GM19397 (cell line): ENCODE data around the gene CENPH.
"Not testable (repeated sequence)": the region's sequence is repeated elsewhere in the genome, so short reads cannot be mapped to it uniquely, and the experiment has no call there.

Experiments
- ATAC-seq: cut with Tn5 transposase; IDR thresholded peaks from one replicate; pipeline ENCODE4 v1.9.1; 2021; ENCODE audit warnings: mild to moderate bottlenecking, moderate library complexity; ENCODE audit not compliant: unreplicated experiment

Gene CENPH

GRCh38 chr5:69206528-69207190, 17.3 kb downstream of the CENPH start:
- ATAC-seq: no peak

- ATAC-seq: no peak
These were observed 20.2 kb downstream of the CENPH start for GRCh38 chr5:69209602-69210001.

GRCh38 chr5:69211200-69211599, 21.8 kb downstream of the CENPH start:
- ATAC-seq: no peak

GRCh38 chr5:69212022-69212421, 22.6 kb downstream of the CENPH start:
- ATAC-seq: no peak

GRCh38 chr5:69213513-69214215, 24.3 kb downstream of the CENPH start:
- ATAC-seq: no peak

GRCh38 chr5:69217151-69217511, 27.7 kb downstream of the CENPH start:
- no peak for ATAC-seq

GRCh38 chr5:69217548-69218526, 28.5 kb downstream of the CENPH start:
- peak; percentile 94 for ATAC-seq

GRCh38 chr5:69219939-69220338, 30.6 kb downstream of the CENPH start:
- no peak for ATAC-seq

GRCh38 chr5:69220371-69220770, 31.0 kb downstream of the CENPH start:
- ATAC-seq: not testable (repeated sequence)

- not testable (repeated sequence) for ATAC-seq
These were observed 31.4 kb downstream of the CENPH start for GRCh38 chr5:69220833-69221232.

- ATAC-seq: no peak
These were observed 35.1 kb downstream of the CENPH start for GRCh38 chr5:69224520-69224919.

- ATAC-seq: no peak
These were observed 36.5 kb downstream of the CENPH start for GRCh38 chr5:69225860-69226259.

- no peak for ATAC-seq
These were observed 40.8 kb downstream of the CENPH start for GRCh38 chr5:69230181-69230580.

GRCh38 chr5:69231281-69231680, 41.9 kb downstream of the CENPH start:
- no peak for ATAC-seq

- ATAC-seq: no peak
These were observed 42.5 kb downstream of the CENPH start for GRCh38 chr5:69231851-69232250.

GRCh38 chr5:69234457-69235268, 45.3 kb downstream of the CENPH start, which contains the start of gene CDK7:
Gene CDK7 (plus strand): TSS chr5:69234886. CDS start chr5:69234976, 90 bp downstream.
- ATAC-seq: peak; percentile 99

GRCh38 chr5:69236733-69237132, 47.4 kb downstream of the CENPH start:
- ATAC-seq: not testable (repeated sequence)

- ATAC-seq: no peak
These were observed 48.5 kb downstream of the CENPH start for GRCh38 chr5:69237877-69238276.

- ATAC-seq: no peak
These were observed 49.4 kb downstream of the CENPH start for GRCh38 chr5:69238760-69239251.

- no peak for ATAC-seq
These were observed 53.0 kb downstream of the CENPH start for GRCh38 chr5:69242215-69242927.
